Mesendoderm (in vitro differentiated cells): ENCODE results near the gene GLT8D1.

Experiments used
- DNase-seq: peaks from one replicate; pipeline ENCODE4 v3.0.0; 2013
- H2AK5ac ChIP-seq: 2 replicates; pipeline ENCODE4 v1.6.1; 2013; ENCODE audit warnings: low read length, inconsistent platforms
- H2BK120ac ChIP-seq: 2 replicates; pipeline ENCODE4 v1.6.1; 2013; ENCODE audit warnings: low read depth, mild to moderate bottlenecking, low read length, moderate library complexity, mixed read lengths
- H2BK15ac ChIP-seq: replicated peaks from 2 replicates; pipeline ENCODE4 v1.6.1; 2013; ENCODE audit warnings: low read depth, mild to moderate bottlenecking, moderate library complexity
- H2BK5ac ChIP-seq: 2 replicates; pipeline ENCODE4 v1.6.1; 2013; ENCODE audit warnings: low read length, inconsistent platforms
- H3K18ac ChIP-seq: 2 replicates; pipeline ENCODE4 v1.6.1; 2013; ENCODE audit warnings: mild to moderate bottlenecking, low read length, mixed read lengths
- H3K23ac ChIP-seq: one replicate; pipeline ENCODE4 v1.6.1; 2013; ENCODE audit warnings: low read length
- H3K27ac ChIP-seq: 2 replicates; pipeline ENCODE4 v1.5.1; 2013; ENCODE audit warnings: low read depth, mild to moderate bottlenecking, inconsistent platforms, low read length, moderate library complexity
- H3K27me3 ChIP-seq: 2 replicates; pipeline ENCODE4 v1.6.1; 2013; ENCODE audit warnings: low read length, control low read depth, mild to moderate bottlenecking, inconsistent platforms; ENCODE audit not compliant: insufficient read depth, poor library complexity
- H3K36me3 ChIP-seq: 2 replicates; pipeline ENCODE4 v1.6.1; 2013; ENCODE audit warnings: low read length, inconsistent platforms; ENCODE audit not compliant: control insufficient read depth, insufficient read depth
- H3K4ac ChIP-seq: one replicate; pipeline ENCODE4 v1.6.1; 2013; ENCODE audit warnings: low read depth, mild to moderate bottlenecking, low read length, moderate library complexity
- H3K4me1 ChIP-seq: 2 replicates; pipeline ENCODE4 v1.6.1; 2013; ENCODE audit warnings: low read depth, low read length, inconsistent platforms; ENCODE audit not compliant: control insufficient read depth
- H3K4me2 ChIP-seq: 2 replicates; pipeline ENCODE4 v1.6.1; 2013; ENCODE audit warnings: low read length
- H3K4me3 ChIP-seq: 2 replicates; pipeline ENCODE4 v1.5.1; 2013; ENCODE audit warnings: mild to moderate bottlenecking, low read length
- H3K56ac ChIP-seq: one replicate; pipeline ENCODE4 v1.6.1; 2013; ENCODE audit warnings: low read length
- H3K79me1 ChIP-seq: 2 replicates; pipeline ENCODE4 v1.6.1; 2013; ENCODE audit warnings: low read length, inconsistent platforms
- H3K79me2 ChIP-seq: 2 replicates; pipeline ENCODE4 v1.6.1; 2013; ENCODE audit warnings: mild to moderate bottlenecking, low read length; ENCODE audit not compliant: control insufficient read depth, insufficient read depth
- H3K9ac ChIP-seq: 2 replicates; pipeline ENCODE4 v1.6.1; 2013; ENCODE audit warnings: low read length, inconsistent platforms
- H4K5ac ChIP-seq: one replicate; pipeline ENCODE4 v1.6.1; 2013; ENCODE audit warnings: low read length
- H4K8ac ChIP-seq: one replicate; pipeline ENCODE4 v1.6.1; 2013; ENCODE audit warnings: low read depth, mild to moderate bottlenecking, control low read depth, low read length, moderate library complexity
- WGBS: extraction: QIAGEN DNeasy Blood & Tissue Kit; methylation state at CpG from one replicate; pipeline ENCODE4 v1.1.7; 2013; ENCODE audit warnings: low lambda C conversion rate, missing lambda C conversion rate; ENCODE audit not compliant: insufficient coverage; ENCODE audit errors: extremely low coverage; 5-methylcytosine and 5-hydroxymethylcytosine counted together

GLT8D1 gene

DNA sequence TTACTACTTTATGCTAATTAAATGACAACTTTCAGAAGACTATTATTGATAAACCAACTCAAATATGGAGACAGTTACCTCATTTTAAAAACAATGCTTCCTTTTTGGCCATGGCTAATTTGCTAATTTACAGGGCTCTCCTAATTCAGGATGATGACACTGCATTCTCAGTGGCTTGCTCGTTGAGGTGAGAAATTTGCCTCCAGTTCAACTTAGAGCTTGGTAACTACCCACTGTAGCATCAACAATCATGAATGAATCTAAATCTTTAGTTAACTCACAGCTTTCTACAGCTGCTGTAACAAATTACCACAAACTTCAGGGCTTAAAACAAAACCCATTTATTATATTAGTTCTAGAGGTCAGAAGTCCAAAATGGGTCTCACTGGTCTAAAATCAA is 33.9 kb downstream of the GLT8D1 start:
- Histone ChIP-seq H3K4me1 (no peaks in the 10 kb centered on the region), H3K36me3 (no peaks in the 10 kb centered on the region), H3K4ac (no peak overlapping the region), H3K79me1 (peaks cover 4% of the 10 kb centered on the region), H4K5ac (no peak overlapping the region), H3K9ac (no peak overlapping the region), H3K56ac (no peak overlapping the region), H3K23ac (no peak overlapping the region), H3K79me2 (peaks cover 3% of the 10 kb centered on the region), H3K4me2 (no peak overlapping the region), H2AK5ac (no peak overlapping the region), H3K27me3 (no peaks in the 10 kb centered on the region), H3K18ac (no peak overlapping the region), H3K4me3 (no peak overlapping the region), H2BK120ac (no peak overlapping the region), H4K8ac (no peak overlapping the region), H2BK15ac (no peak overlapping the region), H3K27ac (no peak overlapping the region), H2BK5ac (no peak overlapping the region)
- DNase-seq = peak; percentile 29
- no CpG with 5 or more reads among the region's 1 CpG for WGBS

DNA sequence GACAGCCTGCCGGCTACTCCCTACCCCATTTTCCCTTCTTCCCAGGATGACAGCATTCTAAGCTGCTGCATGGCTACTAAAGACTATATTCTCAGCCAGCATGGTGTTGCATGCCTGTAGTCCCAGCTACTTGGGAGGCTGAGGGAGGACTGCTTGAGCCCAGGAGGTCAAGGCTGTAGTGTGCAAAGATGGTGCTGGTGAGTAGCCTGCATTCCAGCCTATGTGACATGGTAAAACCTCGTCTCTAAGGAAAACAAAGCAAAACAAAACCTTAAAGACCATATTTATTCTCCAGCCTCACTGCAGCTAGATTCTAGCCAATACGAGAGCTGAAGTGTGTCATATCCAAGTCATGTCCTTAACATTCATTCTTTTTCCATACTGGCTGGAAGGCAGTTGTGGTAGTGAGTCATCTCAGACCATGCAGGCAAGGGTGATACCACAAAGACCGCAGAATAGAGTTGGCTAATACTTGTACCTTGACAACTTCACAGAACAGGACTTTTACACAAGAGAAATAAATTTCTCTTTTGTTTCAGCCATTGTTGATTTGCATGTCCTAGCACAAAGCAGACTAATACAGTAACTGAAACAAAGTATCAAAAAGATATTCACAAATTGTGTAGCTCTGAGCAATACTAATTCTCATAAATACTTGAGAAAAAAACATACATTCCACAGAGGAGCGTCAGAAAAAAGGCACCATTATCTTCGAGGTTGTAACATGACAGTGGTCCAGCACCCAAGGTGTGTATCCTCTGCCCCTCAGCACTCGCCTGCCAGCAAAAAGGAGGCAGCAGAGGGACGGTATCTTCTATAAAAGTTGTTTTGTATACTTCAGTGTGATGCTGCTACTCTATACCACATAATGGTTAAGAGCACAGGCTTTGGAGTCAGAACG is 34.7 kb downstream of the GLT8D1 start:
- no peak overlapping the region for H2BK120ac ChIP-seq
- H4K5ac ChIP-seq = no peak overlapping the region
- no peak overlapping the region for H2AK5ac ChIP-seq
- H3K56ac ChIP-seq = no peak overlapping the region
- peaks cover 4% of the 10 kb centered on the region for H3K79me1 ChIP-seq
- no peak overlapping the region for H2BK5ac ChIP-seq
- no peaks in the 10 kb centered on the region for H3K27me3 ChIP-seq
- no peaks in the 10 kb centered on the region for H3K4me1 ChIP-seq
- H3K4ac ChIP-seq = no peak overlapping the region
- no peak overlapping the region for H2BK15ac ChIP-seq
- no peak overlapping the region for H3K23ac ChIP-seq
- H4K8ac ChIP-seq = no peak overlapping the region
- no peak overlapping the region for H3K18ac ChIP-seq
- H3K36me3 ChIP-seq = no peaks in the 10 kb centered on the region
- peaks cover 3% of the 10 kb centered on the region for H3K79me2 ChIP-seq
- WGBS = no CpG with 5 or more reads among the region's 9 CpGs
- no peak overlapping the region for H3K4me3 ChIP-seq
- DNase-seq = peak; percentile 72
- no peak overlapping the region for H3K4me2 ChIP-seq
- H3K27ac ChIP-seq = no peak overlapping the region
- no peak overlapping the region for H3K9ac ChIP-seq

DNA sequence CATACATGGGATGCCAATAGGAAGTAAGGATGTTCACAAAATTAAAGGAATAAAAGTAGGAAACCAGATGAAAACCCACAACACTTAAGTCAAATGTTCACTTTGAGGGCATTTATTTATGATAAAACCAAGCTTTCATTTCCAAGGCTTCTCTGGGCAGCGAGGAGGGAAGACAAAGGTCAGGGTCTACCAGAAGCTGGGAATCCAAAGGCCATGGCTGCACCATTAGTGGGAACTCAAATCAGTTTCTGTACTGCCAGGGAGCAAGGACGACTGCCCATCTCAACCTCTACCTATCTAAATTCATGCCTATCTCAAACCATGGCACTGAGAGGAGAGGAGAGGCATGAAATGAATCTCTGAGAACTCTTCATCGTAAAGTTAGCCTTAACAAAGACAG is 42.5 kb downstream of the GLT8D1 start:
- Histone ChIP-seq H2BK120ac (no peak overlapping the region), H4K8ac (no peak overlapping the region), H2BK15ac (no peak overlapping the region), H4K5ac (no peak overlapping the region), H3K4me2 (no peak overlapping the region), H3K18ac (no peak overlapping the region), H3K27ac (no peak overlapping the region), H3K9ac (no peak overlapping the region), H3K23ac (no peak overlapping the region), H3K36me3 (peaks cover 4% of the 10 kb centered on the region), H3K56ac (no peak overlapping the region), H3K79me1 (peaks cover 1% of the 10 kb centered on the region), H3K27me3 (no peaks in the 10 kb centered on the region), H2BK5ac (no peak overlapping the region), H2AK5ac (no peak overlapping the region), H3K79me2 (no peaks in the 10 kb centered on the region), H3K4me1 (no peaks in the 10 kb centered on the region), H3K4me3 (no peak overlapping the region), H3K4ac (no peak overlapping the region)
- WGBS = no CpG with 5 or more reads among the region's 3 CpGs
- no peak for DNase-seq

DNA sequence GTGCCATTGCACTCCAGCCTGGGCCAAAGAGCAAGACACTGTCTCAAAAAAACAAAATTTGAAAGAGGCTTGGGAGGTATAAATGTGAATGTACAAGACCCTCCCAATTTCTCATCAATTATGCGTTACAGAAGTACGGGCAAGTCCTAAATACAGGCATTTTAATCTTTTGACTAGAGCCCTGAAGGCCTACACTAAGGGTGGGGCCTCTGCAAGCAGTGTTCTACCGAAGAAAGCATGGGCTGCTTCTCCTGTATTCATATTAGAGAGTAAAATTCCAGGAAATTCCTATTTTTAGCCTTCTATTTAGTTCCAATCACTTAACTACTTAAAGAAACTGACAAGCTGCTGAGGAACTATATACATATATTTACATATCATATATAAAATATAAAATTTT is 45.5 kb downstream of the GLT8D1 start:
- Histone ChIP-seq H3K4me2 (no peak overlapping the region), H2BK120ac (no peak overlapping the region), H3K9ac (no peak overlapping the region), H3K36me3 (peaks cover 4% of the 10 kb centered on the region), H4K8ac (no peak overlapping the region), H3K23ac (no peak overlapping the region), H2BK5ac (no peak overlapping the region), H3K4ac (no peak overlapping the region), H3K79me1 (no peaks in the 10 kb centered on the region), H3K4me3 (no peak overlapping the region), H3K4me1 (no peaks in the 10 kb centered on the region), H2BK15ac (no peak overlapping the region), H3K79me2 (no peaks in the 10 kb centered on the region), H3K27me3 (no peaks in the 10 kb centered on the region), H2AK5ac (no peak overlapping the region), H3K56ac (no peak overlapping the region), H4K5ac (no peak overlapping the region), H3K18ac (no peak overlapping the region), H3K27ac (no peak overlapping the region)
- WGBS = no CpG with 5 or more reads among the region's 3 CpGs
- DNase-seq = no peak

DNA sequence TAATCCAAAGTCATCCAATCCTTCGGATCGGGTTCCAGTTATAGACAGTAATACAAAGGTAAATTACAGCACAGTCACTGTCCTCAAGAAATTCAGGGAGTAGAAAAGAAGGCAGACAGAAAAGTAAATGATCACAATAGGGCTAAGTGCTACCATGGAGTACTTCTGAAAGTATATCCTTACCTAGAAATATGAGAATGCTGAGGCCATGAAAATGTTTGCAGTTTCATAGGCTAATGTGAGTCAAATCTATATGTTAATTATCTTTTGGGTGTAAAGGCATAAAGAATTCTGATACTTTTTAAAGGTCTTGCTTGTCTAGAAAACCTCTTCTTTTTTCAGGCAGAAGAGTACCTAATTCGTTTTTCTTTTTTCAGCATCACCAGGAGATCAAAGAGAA is 49.7 kb downstream of the GLT8D1 start:
- no peak overlapping the region for H3K56ac ChIP-seq
- no peak overlapping the region for H2BK5ac ChIP-seq

DNA sequence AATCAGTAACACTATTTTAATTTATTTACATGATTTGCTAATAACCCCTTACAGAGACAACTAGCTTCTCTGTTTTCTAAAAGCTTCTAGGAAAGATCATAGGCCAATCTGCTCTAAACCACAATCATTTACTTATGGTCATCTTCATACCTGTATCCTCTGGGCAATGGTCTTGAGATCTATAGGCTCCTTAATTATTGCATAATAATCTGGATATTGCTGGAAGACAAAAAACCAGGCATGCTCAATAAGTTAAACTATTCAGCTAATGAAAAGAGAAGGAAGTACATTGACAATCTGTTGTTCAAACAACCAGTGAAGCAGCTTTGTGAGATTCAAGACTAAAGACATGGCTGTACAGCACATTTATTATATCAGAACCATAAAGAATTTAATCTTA is 54.0 kb downstream of the GLT8D1 start:
- Histone ChIP-seq H3K36me3 (peaks cover 8% of the 10 kb centered on the region), H3K27me3 (no peaks in the 10 kb centered on the region), H2AK5ac (no peak overlapping the region), H2BK5ac (no peak overlapping the region), H4K8ac (no peak overlapping the region), H3K4ac (no peak overlapping the region), H2BK15ac (no peak overlapping the region), H3K27ac (no peak overlapping the region), H3K79me1 (no peaks in the 10 kb centered on the region), H3K56ac (no peak overlapping the region), H3K4me1 (no peaks in the 10 kb centered on the region), H2BK120ac (no peak overlapping the region), H3K79me2 (no peaks in the 10 kb centered on the region), H3K4me3 (no peak overlapping the region), H3K18ac (no peak overlapping the region), H3K4me2 (no peak overlapping the region), H4K5ac (no peak overlapping the region), H3K9ac (no peak overlapping the region), H3K23ac (no peak overlapping the region)
- DNase-seq = no peak

More for the DNA sequence above, 49.7 kb downstream of the GLT8D1 start:
- Histone ChIP-seq H3K4me1 (no peaks in the 10 kb centered on the region), H3K79me2 (no peaks in the 10 kb centered on the region), H3K4me2 (no peak overlapping the region), H2AK5ac (no peak overlapping the region), H3K4ac (no peak overlapping the region), H3K27ac (no peak overlapping the region), H2BK120ac (no peak overlapping the region), H3K4me3 (no peak overlapping the region), H3K79me1 (no peaks in the 10 kb centered on the region), H4K8ac (no peak overlapping the region), H3K27me3 (no peaks in the 10 kb centered on the region), H3K36me3 (peaks cover 3% of the 10 kb centered on the region), H3K23ac (no peak overlapping the region), H4K5ac (no peak overlapping the region), H3K9ac (no peak overlapping the region), H2BK15ac (no peak overlapping the region), H3K18ac (no peak overlapping the region)
- DNase-seq = no peak
- no CpG with 5 or more reads among the region's 3 CpGs for WGBS
